ENCODE measurements around the gene GHDC.
"Not testable (repeated sequence)": the region's sequence is repeated elsewhere in the genome, so short reads cannot be mapped to it uniquely, and the experiment has no call there.

GHDC gene

DNA sequence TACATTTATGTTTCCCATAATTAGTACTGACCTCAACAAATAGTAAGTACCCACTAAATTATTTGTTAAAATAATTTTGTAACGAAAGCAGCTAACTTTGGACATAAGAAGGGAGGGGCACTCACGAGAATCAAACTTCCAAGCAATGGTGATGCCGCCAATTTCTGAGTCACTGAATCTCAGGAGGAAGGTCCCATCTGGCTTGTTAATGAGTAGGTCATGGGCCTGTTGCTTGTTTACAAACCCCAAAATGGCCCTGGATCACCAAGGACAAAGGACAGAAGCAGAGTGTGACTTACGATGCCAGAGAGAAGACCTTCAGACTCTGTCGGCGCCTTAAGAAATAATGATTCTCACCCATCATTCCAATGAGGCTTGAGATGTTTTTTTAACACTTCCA, 15.8 kb upstream of the GHDC start:
- Histone ChIP-seq H3K27me3 (no peaks in the 10 kb centered on the region), H3K27ac (no peak overlapping the region), H3K36me3 (peaks cover 64 to 96% (median 86%) of the 10 kb centered on the region in 3 donors), H3K4me1 (peaks cover 0 to 3% (median 0%) of the 10 kb centered on the region in 4 donors), H3K9me3 (no peaks in the 10 kb centered on the region), H3K4me3 (no peak overlapping the region)
- intact Hi-C loops (cut with DNase I; ENCODE audit: low total_unique reads), result no loop called here
- TF ChIP-seq, protein P1, sequence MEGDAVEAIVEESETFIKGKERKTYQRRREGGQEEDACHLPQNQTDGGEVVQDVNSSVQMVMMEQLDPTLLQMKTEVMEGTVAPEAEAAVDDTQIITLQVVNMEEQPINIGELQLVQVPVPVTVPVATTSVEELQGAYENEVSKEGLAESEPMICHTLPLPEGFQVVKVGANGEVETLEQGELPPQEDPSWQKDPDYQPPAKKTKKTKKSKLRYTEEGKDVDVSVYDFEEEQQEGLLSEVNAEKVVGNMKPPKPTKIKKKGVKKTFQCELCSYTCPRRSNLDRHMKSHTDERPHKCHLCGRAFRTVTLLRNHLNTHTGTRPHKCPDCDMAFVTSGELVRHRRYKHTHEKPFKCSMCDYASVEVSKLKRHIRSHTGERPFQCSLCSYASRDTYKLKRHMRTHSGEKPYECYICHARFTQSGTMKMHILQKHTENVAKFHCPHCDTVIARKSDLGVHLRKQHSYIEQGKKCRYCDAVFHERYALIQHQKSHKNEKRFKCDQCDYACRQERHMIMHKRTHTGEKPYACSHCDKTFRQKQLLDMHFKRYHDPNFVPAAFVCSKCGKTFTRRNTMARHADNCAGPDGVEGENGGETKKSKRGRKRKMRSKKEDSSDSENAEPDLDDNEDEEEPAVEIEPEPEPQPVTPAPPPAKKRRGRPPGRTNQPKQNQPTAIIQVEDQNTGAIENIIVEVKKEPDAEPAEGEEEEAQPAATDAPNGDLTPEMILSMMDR (IDR thresholded peaks at IDR 0.05), result no peak
- DNase-seq, result no peak

DNA sequence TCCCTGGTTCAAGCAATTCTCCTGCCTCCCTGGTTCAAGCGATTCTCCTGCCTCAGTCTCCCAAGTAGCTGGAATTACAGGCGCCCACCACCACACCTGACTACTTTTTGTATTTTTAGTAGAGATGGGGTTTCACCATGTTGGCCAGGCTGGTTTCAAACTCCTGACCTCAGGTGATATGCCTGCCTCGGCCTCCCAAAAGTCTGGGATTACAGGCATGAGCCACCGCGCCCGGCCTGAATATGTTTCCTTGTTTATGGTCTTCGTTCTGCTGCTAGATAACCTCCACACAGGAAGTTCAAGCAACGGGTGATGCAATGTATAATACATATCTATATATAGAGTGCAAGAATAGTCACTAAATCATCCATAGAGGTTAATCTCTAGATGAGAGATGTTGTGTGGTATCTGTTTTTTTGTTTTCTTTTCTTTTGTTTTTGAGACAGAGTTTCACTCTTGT, 11.9 kb upstream of the GHDC start:
- H3K4me1 ChIP-seq; intact Hi-C loops (cut with DNase I; ENCODE audit: low total_unique reads): not testable (repeated sequence)

DNA sequence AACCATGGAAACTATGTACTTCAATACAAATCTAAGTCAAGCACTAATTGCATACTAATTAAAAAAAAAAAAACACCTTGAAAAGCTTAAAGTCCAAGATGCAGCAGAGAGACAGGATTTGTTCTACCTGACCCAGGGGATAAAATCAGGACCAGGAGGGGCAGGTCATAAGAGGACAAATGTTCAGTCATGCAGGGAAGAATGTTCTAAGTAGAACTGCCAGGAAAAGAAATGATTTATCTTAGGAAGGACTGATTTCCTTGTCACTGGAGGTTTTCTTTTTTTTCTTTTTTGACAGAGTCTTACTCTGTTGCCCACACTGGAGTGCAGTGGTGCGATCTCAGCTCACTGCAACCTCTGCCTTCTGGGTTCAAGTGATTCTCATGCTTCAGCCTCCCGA, 9.1 kb upstream of the GHDC start:
- H3K9me3 ChIP-seq, result no peaks in the 10 kb centered on the region
- no peak overlapping the region for H3K27ac ChIP-seq
- no peaks in the 10 kb centered on the region for H3K4me1 ChIP-seq
- peaks cover 69 to 91% (median 89%) of the 10 kb centered on the region in 3 donors for H3K36me3 ChIP-seq
- TF ChIP-seq, protein P1 (IDR thresholded peaks at IDR 0.05), result no peak
- DNase-seq, result no peak
- intact Hi-C loops (cut with DNase I; ENCODE audit: low total_unique reads), result no loop called here
- H3K27me3 ChIP-seq, result no peaks in the 10 kb centered on the region
- H3K4me3 ChIP-seq, result no peak overlapping the region

More for the DNA sequence above, 11.9 kb upstream of the GHDC start:
- H3K27ac ChIP-seq, H3K4me3 ChIP-seq, DNase-seq, H3K9me3 ChIP-seq, H3K27me3 ChIP-seq: not testable (repeated sequence)
- peaks cover 87 to 100% (median 97%) of the 10 kb centered on the region in 3 donors for H3K36me3 ChIP-seq

DNA sequence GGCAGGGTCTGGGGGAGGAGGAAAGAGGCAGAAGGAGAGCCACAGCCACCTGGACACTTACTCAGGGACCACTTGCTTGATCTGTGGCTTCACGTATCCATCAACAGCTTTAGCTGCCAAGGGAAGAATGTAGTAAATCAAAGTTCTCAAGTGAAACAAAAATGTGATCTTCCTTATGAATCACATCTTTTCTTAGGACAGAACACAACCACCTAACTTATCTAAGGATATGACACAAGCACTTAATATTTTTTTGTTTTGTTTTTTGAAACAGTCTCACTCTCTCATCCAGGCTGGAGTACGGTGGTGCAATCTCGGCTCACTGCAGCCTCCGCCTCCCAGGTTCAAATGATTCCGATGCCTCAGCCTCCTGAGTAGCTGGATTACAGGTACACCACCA, 8.4 kb upstream of the GHDC start:
- intact Hi-C loops (cut with DNase I; ENCODE audit: low total_unique reads), result no loop called here
- Histone ChIP-seq H3K4me3 (no peak overlapping the region), H3K27me3 (no peaks in the 10 kb centered on the region), H3K27ac (no peak overlapping the region), H3K9me3 (no peaks in the 10 kb centered on the region), H3K4me1 (no peaks in the 10 kb centered on the region), H3K36me3 (peaks cover 68 to 84% (median 83%) of the 10 kb centered on the region in 3 donors)
- no peak for DNase-seq
- TF ChIP-seq, protein P1 (IDR thresholded peaks at IDR 0.05), result no peak

DNA sequence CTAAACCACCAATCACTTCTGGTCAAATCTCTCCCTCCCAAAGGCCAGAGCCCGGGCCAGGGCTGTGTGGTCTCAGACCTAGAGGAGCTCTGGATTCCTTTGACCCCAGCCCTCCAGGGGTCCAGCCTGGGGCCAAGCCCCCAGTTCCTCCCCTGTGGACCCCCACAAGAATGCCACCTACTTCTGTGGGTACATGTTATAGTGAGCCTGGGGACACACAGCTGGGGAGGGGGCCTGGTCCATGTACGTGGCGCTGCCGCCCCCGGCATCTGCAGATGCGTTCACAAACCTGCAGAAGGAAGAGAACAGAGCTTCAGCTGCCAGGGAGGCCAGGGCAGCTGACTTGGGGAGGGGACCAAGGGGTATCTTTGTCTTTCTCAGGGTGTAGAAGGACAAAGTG, 7.9 kb upstream of the GHDC start:
- intact Hi-C loops (cut with DNase I; ENCODE audit: low total_unique reads), result no loop called here
- Histone ChIP-seq H3K4me1 (no peaks in the 10 kb centered on the region), H3K9me3 (no peaks in the 10 kb centered on the region), H3K27me3 (no peaks in the 10 kb centered on the region), H3K36me3 (peaks cover 62 to 79% (median 77%) of the 10 kb centered on the region in 3 donors), H3K27ac (no peak overlapping the region), H3K4me3 (no peak overlapping the region)
- TF ChIP-seq, protein P1 (IDR thresholded peaks at IDR 0.05), result no peak
- no peak for DNase-seq

DNA sequence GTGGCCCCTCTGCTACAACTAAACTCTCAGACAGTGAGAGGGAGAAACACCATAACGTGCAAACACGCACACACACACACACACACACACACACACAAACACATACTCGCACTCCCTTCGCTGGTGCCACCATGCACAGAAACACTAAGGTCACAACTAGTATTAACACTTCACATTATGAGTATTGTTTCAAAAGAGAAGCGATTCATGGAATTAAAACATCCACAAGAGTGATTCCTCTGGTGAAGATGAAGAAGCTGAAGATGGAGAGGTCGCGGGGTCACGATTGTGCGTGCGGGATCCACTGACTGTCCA, 7.1 kb upstream of the GHDC start:
- Histone ChIP-seq H3K27me3 (no peaks in the 10 kb centered on the region), H3K4me3 (no peak overlapping the region), H3K9me3 (no peaks in the 10 kb centered on the region), H3K36me3 (peaks cover 55 to 71% (median 70%) of the 10 kb centered on the region in 3 donors), H3K4me1 (no peaks in the 10 kb centered on the region), H3K27ac (no peak overlapping the region)
- TF ChIP-seq, protein P1 (IDR thresholded peaks at IDR 0.05), result no peak
- intact Hi-C loops (cut with DNase I; ENCODE audit: low total_unique reads), result no loop called here
- DNase-seq, result no peak

All from tibial artery (tissue), 4 donors.